ENCODE results near the gene GOLGA7B. TPM values are rescaled to one million over a fixed set of nuclear protein-coding genes. Genes with fewer than 3 reads are reported as not detected.

The GOLGA7B gene
- total RNA-seq, 1 experiment from 2014 or later: 0.02 TPM

GRCh38 chr10:97866524-97867219, 17.0 kb downstream of the GOLGA7B start:
- DNase-seq (ENCODE audit: extremely low read depth, low read depth): no peak

- DNase-seq (ENCODE audit: extremely low read depth, low read depth): no peak
Observed at GRCh38 chr10:97867220-97867800, 17.7 kb downstream of the GOLGA7B start.

GRCh38 chr10:97868134-97868685, 18.6 kb downstream of the GOLGA7B start:
- DNase-seq (ENCODE audit: extremely low read depth, low read depth): no peak

GRCh38 chr10:97869091-97870042, 19.7 kb downstream of the GOLGA7B start:
- DNase-seq (ENCODE audit: extremely low read depth, low read depth): peak; percentile 91

- no peak for DNase-seq (ENCODE audit: extremely low read depth, low read depth)
Observed at GRCh38 chr10:97870990-97871389, 21.3 kb downstream of the GOLGA7B start.

GRCh38 chr10:97873569-97873968, 23.9 kb downstream of the GOLGA7B start:
- no peak for DNase-seq (ENCODE audit: extremely low read depth, low read depth)

- DNase-seq (ENCODE audit: extremely low read depth, low read depth): no peak
Observed at GRCh38 chr10:97874332-97874731, 24.7 kb downstream of the GOLGA7B start.

GRCh38 chr10:97875391-97875790, 25.7 kb downstream of the GOLGA7B start:
- DNase-seq (ENCODE audit: extremely low read depth, low read depth): no peak

GRCh38 chr10:97876402-97876801, 26.8 kb downstream of the GOLGA7B start:
- DNase-seq (ENCODE audit: extremely low read depth, low read depth): no peak

- no peak for DNase-seq (ENCODE audit: extremely low read depth, low read depth)
Observed at GRCh38 chr10:97879241-97879640, 29.6 kb downstream of the GOLGA7B start.

GRCh38 chr10:97880109-97880508, 30.5 kb downstream of the GOLGA7B start:
- DNase-seq (ENCODE audit: extremely low read depth, low read depth): no peak

GRCh38 chr10:97882142-97883091, 32.8 kb downstream of the GOLGA7B start:
- peak; percentile 64 for DNase-seq (ENCODE audit: extremely low read depth, low read depth)

- DNase-seq (ENCODE audit: extremely low read depth, low read depth): no peak
Observed at GRCh38 chr10:97883092-97883485, 33.4 kb downstream of the GOLGA7B start.

GRCh38 chr10:97886286-97886685, 36.6 kb downstream of the GOLGA7B start:
- DNase-seq (ENCODE audit: extremely low read depth, low read depth): no peak

GRCh38 chr10:97887399-97887798, 37.8 kb downstream of the GOLGA7B start:
- no peak for DNase-seq (ENCODE audit: extremely low read depth, low read depth)

- DNase-seq (ENCODE audit: extremely low read depth, low read depth): no peak
Observed at GRCh38 chr10:97888134-97888533, 38.5 kb downstream of the GOLGA7B start.

GRCh38 chr10:97888641-97889262, 39.1 kb downstream of the GOLGA7B start:
- DNase-seq (ENCODE audit: extremely low read depth, low read depth): peak; percentile 44

- peak; percentile 81 for DNase-seq (ENCODE audit: extremely low read depth, low read depth)
Observed at GRCh38 chr10:97889461-97890265, 40.0 kb downstream of the GOLGA7B start.
